Subcutaneous abdominal adipose tissue (tissue), 5 donors: ENCODE results near the gene ECM1.

Experiments
- H3K27ac ChIP-seq: one replicate; pipeline ENCODE4 v1.7.0; 2013; ENCODE audit warnings: low read depth, mild to moderate bottlenecking, inconsistent platforms, low read length, moderate library complexity
- H3K27me3 ChIP-seq, 5 donors: one replicate each; pipeline ENCODE4 v1.7.0; 2013; ENCODE audit warnings: low read length in 5 of 5, inconsistent platforms in 1 of 5; ENCODE audit not compliant: control insufficient read depth in 5 of 5, insufficient read depth in 4 of 5
- H3K36me3 ChIP-seq, 5 donors: one replicate each; pipeline ENCODE4 v1.7.0; 2013; ENCODE audit warnings: low read length in 5 of 5; ENCODE audit not compliant: control insufficient read depth in 5 of 5, insufficient read depth in 5 of 5
- H3K4me1 ChIP-seq, 5 donors: one replicate each; pipeline ENCODE4 v1.7.0; 2013; ENCODE audit warnings: low read length in 5 of 5, mild to moderate bottlenecking in 3 of 5, moderate library complexity in 1 of 5; ENCODE audit not compliant: control insufficient read depth in 5 of 5, insufficient read depth in 5 of 5
- H3K4me3 ChIP-seq, 5 donors: one replicate each; pipeline ENCODE4 v1.7.0; 2013; ENCODE audit warnings: low read length in 5 of 5, low read depth in 1 of 5
- H3K9ac ChIP-seq, 5 donors: one replicate each; pipeline ENCODE4 v1.7.0; 2013; ENCODE audit warnings: low read length in 5 of 5, mild to moderate bottlenecking in 4 of 5, moderate library complexity in 3 of 5
- H3K9me3 ChIP-seq, 5 donors: one replicate each; pipeline ENCODE4 v1.7.0; 2013; ENCODE audit warnings: low read length in 5 of 5; ENCODE audit not compliant: control insufficient read depth in 5 of 5
- donor health status: healthy.
- donor health status: healthy.
- donor health status: healthy.
- donor health status: healthy.
- donor health status: healthy.

Gene ECM1

DNA sequence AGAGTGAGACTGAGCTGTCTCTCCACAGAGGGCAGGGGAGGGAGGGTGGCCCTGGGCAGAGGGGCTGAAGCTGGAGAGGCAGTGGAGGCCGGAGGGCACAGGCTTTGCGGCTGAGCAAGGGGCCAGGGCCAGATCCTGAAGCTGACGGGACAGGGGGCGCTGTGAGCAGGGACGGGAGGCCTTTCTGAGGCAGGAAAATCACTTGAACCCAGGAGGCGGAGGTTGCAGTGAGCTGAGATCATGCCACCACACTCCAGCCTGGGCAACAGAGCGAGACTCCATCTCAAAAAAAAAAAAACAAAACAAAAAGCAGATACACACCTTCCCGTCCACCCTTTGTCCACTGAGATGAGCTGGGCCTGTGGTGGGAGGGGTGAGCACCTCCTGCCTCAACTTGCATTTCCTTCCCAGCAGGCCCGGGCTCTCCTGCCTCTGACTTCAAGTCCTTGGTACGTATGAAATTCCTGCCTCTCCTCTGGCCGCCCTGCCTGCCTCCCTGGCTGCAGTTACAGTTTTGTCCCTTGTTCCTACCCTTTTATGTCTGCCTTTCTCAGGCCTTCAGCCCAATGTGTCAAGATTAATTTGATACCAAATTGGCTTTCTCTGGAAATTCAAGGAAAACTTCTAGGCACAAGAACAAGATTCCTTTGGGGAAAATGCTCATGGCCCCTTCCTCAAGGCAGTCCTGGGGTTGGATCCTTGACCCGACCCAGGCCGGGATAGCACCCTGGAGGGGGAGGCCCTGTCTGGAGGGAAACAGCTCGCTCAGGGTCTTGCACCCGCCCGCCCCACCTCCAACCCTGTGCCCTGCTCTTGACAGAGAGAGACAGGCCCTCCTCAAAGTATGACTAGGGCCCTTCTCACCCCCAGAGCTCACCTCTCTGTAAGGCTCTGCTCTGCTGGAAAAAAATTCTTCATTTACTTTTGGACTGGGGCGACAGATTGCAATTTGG, 30.1 kb downstream of the ECM1 start:
- H3K27me3 ChIP-seq: no peaks in the 10 kb centered on the region
- H3K27ac ChIP-seq: no peak overlapping the region
- no peaks in the 10 kb centered on the region for H3K36me3 ChIP-seq
- peak overlapping the region in 1 of 5 donors; percentile 28 for H3K9ac ChIP-seq
- H3K4me1 ChIP-seq: peaks cover 3 to 28% (median 13%) of the 10 kb centered on the region in 5 donors
- H3K9me3 ChIP-seq: no peaks in the 10 kb centered on the region
- H3K4me3 ChIP-seq: no peak overlapping the region

DNA sequence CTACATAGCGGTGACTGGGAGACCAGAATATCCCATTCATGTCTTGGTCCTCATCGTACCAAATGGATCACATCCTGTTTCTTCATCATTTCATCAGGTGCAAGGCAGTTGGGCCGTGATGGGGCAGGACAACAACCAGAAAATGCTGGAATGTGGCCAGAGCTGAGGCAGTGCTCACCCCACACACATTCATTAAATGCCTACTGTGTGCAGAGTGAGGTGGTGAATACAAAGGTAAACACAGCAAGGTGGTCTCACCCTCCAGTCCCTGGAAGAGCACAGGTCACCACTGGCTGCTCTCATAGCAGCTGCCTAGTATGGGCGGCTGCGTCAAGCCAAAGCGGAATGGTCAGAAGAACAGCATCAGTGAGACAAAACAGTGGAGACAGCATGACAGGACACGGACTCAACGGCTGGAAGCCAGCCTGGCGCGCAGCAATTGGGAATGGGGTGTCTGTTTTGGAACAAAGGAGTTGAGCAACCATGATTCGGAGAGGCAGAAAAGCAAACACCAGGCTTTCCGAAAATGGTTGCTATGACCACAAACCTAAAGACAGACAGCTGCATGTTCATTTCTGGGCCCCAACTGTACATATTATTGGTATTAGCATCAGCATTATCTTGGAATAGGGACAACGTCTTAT, 35.7 kb downstream of the ECM1 start:
- Histone ChIP-seq H3K27me3 (no peaks in the 10 kb centered on the region), H3K4me3 (no peak overlapping the region), H3K9ac (no peak overlapping the region), H3K9me3 (no peaks in the 10 kb centered on the region), H3K27ac (no peak overlapping the region), H3K4me1 (peaks cover 3 to 13% (median 10%) of the 10 kb centered on the region in 5 donors), H3K36me3 (no peaks in the 10 kb centered on the region)

DNA sequence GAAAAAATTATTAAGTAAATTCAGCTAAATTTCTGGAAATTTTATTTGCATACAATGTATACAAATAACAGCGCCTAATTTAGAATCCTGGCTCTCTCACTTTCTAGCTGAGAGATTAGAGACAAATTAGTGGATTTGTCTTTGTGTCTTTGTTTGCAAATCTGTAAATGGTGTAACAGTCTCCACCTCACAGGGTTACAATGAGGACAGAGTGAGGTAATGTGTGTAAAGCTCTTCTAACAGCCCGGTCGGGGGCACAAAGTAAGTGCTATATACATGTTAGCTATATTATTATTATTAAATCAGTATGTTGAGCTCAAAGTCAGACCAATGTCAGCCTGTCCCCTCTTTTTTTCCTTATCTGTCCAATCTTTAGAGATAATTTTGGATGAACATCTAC, 36.3 kb downstream of the ECM1 start:
- Histone ChIP-seq H3K27ac (no peak overlapping the region), H3K4me1 (peaks cover 3 to 17% (median 11%) of the 10 kb centered on the region in 5 donors), H3K4me3 (no peak overlapping the region)

DNA sequence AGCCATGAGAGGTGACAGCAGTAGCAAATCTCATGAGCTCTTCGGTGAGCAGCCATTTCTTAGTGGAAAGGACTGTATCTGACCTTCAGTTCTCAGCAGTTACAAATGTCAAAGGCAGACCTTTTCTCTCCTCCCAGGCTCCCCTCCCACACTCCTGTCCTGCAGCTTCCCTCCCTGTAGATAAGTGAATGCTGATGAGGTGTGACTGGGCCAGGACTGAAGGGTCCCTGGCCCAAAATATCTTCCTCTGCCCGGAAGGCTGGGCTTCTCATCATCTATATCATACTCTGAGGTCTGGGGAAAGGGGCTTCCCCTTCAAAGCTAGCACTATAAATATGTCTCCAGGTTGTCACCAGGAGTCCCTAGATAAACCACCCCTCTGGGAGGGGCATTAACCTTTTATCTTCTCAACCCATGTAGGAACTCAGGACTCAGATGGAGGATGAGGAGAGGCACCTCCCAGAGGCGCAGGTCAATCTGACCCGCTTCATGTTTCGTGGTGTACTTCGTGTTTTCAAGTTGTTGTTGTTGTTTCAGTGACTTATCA, 37.6 kb downstream of the ECM1 start:
- Histone ChIP-seq H3K9ac (no peak overlapping the region), H3K4me1 (peaks cover 3 to 29% (median 24%) of the 10 kb centered on the region in 5 donors), H3K9me3 (no peaks in the 10 kb centered on the region), H3K27ac (no peak overlapping the region), H3K4me3 (no peak overlapping the region), H3K36me3 (no peaks in the 10 kb centered on the region), H3K27me3 (no peaks in the 10 kb centered on the region)

More for the DNA sequence above, 36.3 kb downstream of the ECM1 start:
- H3K9me3 ChIP-seq: no peaks in the 10 kb centered on the region
- no peaks in the 10 kb centered on the region for H3K36me3 ChIP-seq
- no peaks in the 10 kb centered on the region for H3K27me3 ChIP-seq
- H3K9ac ChIP-seq: peak overlapping the region in 1 of 5 donors; percentile 24

DNA sequence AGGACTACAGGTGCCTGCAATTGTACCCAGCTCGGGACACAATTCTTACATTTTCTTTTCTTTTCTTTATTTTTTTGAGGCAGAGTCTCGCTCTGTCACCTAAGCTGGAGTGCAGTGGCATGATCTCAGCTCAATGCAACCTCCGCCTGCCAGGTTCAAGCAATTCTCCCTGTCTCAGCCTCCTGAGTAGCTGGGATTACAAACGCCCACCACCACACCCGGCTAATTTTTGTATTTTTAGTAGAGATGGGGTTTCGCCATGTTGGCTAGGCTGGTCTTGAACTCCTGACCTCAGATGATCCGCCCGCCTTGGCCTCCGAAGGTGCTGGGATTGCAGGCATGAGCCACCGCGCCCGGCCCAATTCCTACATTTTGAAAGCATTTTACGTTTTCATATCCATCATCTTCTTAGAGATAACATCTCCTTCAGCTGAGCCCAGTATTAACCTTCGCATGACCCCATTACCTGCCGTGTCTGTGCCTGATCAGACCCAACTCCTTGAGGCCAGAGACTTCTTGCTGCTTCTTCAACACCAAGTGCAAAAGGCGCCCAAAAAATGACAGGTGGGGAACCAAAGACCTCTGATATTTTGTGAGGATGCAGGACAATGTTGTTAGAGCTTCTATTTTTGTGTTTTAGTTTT, 38.5 kb downstream of the ECM1 start:
- no peak overlapping the region for H3K4me3 ChIP-seq
- H3K9me3 ChIP-seq: no peaks in the 10 kb centered on the region
- no peak overlapping the region for H3K27ac ChIP-seq
- H3K4me1 ChIP-seq: peaks cover 3 to 37% (median 33%) of the 10 kb centered on the region in 5 donors
- H3K36me3 ChIP-seq: no peaks in the 10 kb centered on the region
- H3K9ac ChIP-seq: no peak overlapping the region
- no peaks in the 10 kb centered on the region for H3K27me3 ChIP-seq

DNA sequence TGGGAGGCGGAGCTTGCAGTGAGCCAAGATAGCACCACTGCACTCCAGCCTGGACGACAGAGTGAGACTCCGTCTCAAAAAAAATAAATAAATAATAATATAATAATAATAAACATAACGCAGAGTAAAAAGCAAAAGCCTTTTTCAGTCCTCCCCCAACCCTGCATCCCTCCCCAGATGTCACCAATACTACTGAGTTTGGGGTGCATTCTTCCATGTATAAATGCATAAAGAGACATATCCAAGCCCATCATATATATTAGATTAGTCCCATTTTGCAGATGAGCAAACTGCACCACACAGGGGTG, 40.4 kb downstream of the ECM1 start:
- Histone ChIP-seq H3K27ac (peak overlapping the region; percentile 67), H3K9ac (peak overlapping the region in 3 of 5 donors; percentile 0 to 77 (median 62)), H3K27me3 (no peaks in the 10 kb centered on the region), H3K4me1 (peaks cover 8 to 56% (median 51%) of the 10 kb centered on the region in 5 donors), H3K4me3 (peak overlapping the region; percentile 43 to 70 (median 61)), H3K36me3 (peaks cover 0 to 1% (median 0%) of the 10 kb centered on the region in 5 donors), H3K9me3 (no peaks in the 10 kb centered on the region)

DNA sequence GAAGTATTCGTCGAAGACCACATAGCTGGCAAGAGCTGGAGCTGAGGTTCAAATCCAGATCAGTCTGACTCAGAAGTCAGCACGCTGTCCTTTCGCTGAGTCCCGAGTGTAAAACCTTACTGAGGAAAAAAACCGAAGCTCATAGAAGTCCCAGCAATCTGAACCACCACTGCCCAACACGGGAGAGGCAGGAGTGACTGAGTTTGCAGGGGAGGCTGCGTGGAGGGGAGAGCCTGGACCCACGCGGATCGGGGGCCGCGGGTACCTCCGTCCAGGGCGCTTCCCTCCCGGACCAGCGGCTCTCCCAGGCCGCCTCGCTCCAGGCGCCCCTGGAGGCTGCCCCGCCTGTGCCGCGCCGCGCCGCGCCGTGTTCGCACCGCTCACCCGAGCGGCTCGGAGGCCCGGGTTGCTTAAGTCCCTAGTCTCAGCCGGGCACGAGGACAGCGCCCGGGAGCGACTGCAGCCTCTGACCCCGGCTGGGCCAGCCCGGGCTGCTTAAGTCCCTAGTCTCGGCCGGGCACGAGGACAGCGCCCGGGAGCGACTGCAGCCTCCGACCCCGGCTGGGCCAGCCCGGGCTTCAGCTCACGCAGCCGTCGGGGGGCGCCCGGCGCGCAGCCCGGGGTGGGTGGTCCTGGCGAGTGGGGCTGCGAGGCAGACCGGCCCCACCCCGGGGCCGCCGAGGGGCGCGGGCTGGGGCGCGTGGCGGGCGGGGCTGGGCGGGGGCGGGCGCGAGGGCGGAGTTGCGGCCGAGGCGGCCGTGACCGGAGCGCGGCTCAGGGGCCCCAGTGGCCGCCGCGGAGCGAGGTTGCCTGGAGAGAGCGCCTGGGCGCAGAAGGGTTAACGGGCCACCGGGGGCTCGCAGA, 41.0 kb downstream of the ECM1 start, which contains the start of gene ADAMTSL4:
Gene ADAMTSL4, plus strand, starts transcription at position 777 of the 864 bp plus-strand sequence. CDS start 2,881 bp downstream, outside the sequence.
- Histone ChIP-seq H3K9ac (peak within 1 kb of the TSS in 4 of 5 donors; percentile 56 to 81 (median 75)), H3K27ac (peak within 1 kb of the TSS; percentile 85), H3K4me3 (peak within 1 kb of the TSS; percentile 59 to 70 (median 69)), H3K36me3 (peaks cover 0 to 2% (median 0%) of the 10 kb centered on the region in 5 donors), H3K4me1 (peaks cover 8 to 59% (median 52%) of the 10 kb centered on the region in 5 donors), H3K27me3 (no peaks in the 10 kb centered on the region), H3K9me3 (no peaks in the 10 kb centered on the region)

DNA sequence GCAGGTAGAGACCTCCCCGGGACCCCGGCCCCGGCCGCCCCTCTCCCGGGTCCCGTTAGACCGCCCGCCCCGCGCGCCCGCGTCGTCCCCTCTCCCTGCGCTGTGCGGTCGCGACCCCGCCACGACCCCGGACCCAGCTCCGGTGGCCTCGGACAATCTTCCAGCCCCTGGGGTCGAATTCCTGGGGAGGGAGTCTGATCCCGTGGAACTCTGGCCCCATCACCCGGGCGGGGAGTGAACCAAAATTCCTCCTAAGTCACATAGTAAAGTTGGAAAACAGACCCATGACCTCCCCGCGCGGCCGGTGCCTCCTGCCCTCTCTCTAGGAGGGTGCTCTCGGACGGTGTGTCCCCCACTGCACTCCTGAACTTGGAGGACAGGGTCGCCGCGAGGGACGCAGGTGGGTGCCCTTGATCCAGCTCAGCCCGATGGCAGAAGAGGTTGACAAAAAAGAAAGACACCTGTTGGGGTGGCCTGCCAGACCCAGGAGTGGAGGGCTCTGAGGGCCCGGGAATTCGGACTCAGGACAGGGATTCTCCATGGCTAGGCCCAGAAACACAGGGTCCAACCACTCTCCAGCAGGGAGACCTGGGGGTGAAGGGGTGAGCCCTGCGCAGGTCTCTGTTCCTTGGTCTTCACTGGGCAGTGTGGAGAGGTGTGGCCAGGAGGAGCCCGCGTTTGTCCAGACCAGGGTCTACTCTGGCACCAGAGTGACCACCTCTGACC, 41.8 kb downstream of the ECM1 start:
- H3K27me3 ChIP-seq: no peaks in the 10 kb centered on the region

More for the DNA sequence above, 41.8 kb downstream of the ECM1 start:
- H3K9ac ChIP-seq: peak overlapping the region in 4 of 5 donors; percentile 56 to 81 (median 75)
- no peaks in the 10 kb centered on the region for H3K9me3 ChIP-seq
- peak overlapping the region; percentile 85 for H3K27ac ChIP-seq
- peak overlapping the region; percentile 58 to 70 (median 59) for H3K4me3 ChIP-seq
- H3K4me1 ChIP-seq: peaks cover 8 to 55% (median 50%) of the 10 kb centered on the region in 5 donors
- peaks cover 0 to 5% (median 1%) of the 10 kb centered on the region in 5 donors for H3K36me3 ChIP-seq
